Adrenal gland (tissue), 5 donors: Measurements from ENCODE around the gene NUP98.
"Not testable (repeated sequence)": the region's sequence is repeated elsewhere in the genome, so short reads cannot be mapped to it uniquely, and the experiment has no call there.

Experiments
- POLR2A ChIP-seq, 2 donors: fragments of 450-650 bp; IDR thresholded peaks; one replicate each; pipeline ENCODE4 v1.6.1; 2017; ENCODE audit warnings: antibody characterized with exemption in 2 of 2, mild to moderate bottlenecking in 2 of 2, moderate library complexity in 1 of 2
- TF ChIP-seq, protein P1 (sequence below), 6 experiments: fragments of 450-650 bp in 4 of 6; fragments of 200-600 bp in 2 of 6; sonication (generic) in 1 of 6; IDR thresholded peaks; 1 replicate in 5 of 6; 2 replicates in 1 of 6; pipeline versions ENCODE4 v1.5.1 to v1.8.0; 2016 to 2021; ENCODE audit warnings: antibody characterized with exemption in 6 of 6, mild to moderate bottlenecking in 2 of 6, moderate library complexity in 1 of 6
- donor health status: DM: no; HTN: no; CAD: no.

DNA sequence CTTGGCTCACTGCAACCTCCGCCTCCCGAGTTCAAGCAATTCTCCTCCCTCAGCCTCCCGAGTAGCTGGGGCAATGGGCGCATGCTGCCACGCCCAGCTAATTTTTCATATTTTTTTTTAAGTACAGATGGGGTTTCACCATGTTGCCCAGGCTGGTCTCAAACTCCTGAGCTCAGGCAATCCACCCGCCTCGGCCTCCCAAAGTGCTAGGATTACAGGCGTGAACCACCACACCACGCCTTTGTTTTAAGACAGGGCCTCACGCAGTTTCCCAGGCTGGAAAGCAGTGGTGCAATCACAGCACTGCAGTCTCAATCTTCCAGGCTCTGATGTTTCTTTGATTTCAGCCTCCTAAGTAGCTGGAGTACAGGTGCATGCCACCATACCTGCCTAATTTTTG lies 3.0 kb downstream of the NUP98 start:
- TF ChIP-seq, protein P1, sequence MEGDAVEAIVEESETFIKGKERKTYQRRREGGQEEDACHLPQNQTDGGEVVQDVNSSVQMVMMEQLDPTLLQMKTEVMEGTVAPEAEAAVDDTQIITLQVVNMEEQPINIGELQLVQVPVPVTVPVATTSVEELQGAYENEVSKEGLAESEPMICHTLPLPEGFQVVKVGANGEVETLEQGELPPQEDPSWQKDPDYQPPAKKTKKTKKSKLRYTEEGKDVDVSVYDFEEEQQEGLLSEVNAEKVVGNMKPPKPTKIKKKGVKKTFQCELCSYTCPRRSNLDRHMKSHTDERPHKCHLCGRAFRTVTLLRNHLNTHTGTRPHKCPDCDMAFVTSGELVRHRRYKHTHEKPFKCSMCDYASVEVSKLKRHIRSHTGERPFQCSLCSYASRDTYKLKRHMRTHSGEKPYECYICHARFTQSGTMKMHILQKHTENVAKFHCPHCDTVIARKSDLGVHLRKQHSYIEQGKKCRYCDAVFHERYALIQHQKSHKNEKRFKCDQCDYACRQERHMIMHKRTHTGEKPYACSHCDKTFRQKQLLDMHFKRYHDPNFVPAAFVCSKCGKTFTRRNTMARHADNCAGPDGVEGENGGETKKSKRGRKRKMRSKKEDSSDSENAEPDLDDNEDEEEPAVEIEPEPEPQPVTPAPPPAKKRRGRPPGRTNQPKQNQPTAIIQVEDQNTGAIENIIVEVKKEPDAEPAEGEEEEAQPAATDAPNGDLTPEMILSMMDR (IDR thresholded peaks at IDR 0.05), result not testable (repeated sequence)
- not testable (repeated sequence) for TF ChIP-seq POLR2A (IDR thresholded peaks at IDR 0.05)
